Endometrial microvascular endothelial cells (primary cell): ENCODE measurements around the gene LRG1. TPM values are rescaled to one million over a fixed set of nuclear protein-coding genes. Genes with fewer than 3 reads are reported as not detected.
"Not testable (repeated sequence)": the region's sequence is repeated elsewhere in the genome, so short reads cannot be mapped to it uniquely, and the experiment has no call there.

Experiments
- in situ Hi-C: cut with HindIII; loops from 2 replicates; pipeline ENCODE4 v1.10.0; 2017; ENCODE audit warnings: low sequenced_read_pairs, low pct_unique_long_range_greater_than_20kb; ENCODE audit errors: inconsistent ontology term
- total RNA-seq: library from RNA; depleted of rRNA; stranded (reverse); fragments of >200 nt; gene quantifications from one replicate; pipeline ENCODE4 v1.2.3, GENCODE V29; 2015; ENCODE audit errors: inconsistent ontology term

The LRG1 gene
- total RNA-seq, 1 donor from 2014 or later: 0.28 TPM

DNA sequence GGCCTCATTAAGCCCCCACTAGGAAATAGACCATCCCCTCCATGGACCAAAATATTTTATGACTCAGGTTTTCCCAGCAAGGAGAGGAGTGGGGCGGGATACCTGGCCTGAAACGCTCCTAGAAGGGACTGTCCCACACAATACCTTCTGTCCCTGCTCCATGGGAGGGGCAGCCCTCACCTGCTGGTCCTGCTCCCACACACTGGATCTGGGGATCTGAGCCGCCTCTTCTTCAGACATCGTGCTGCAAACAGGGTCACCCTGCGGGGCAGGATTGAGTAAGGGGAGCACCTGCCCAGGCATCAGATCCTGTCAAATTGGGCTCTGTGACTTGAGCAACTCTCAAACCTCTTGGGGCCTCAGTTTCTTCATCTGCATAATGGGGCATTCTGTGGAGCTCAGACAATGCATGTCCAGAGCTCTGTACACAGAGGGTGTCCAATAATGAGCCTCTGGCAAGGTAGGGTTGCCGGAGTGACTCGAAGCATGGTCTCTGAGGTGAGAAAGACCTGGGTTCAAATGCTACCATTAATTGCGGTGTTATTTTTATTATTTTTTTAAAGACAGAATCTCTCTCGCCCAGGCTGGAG lies 5.9 kb downstream of the LRG1 start:
- in situ Hi-C loops: no loop called here

DNA sequence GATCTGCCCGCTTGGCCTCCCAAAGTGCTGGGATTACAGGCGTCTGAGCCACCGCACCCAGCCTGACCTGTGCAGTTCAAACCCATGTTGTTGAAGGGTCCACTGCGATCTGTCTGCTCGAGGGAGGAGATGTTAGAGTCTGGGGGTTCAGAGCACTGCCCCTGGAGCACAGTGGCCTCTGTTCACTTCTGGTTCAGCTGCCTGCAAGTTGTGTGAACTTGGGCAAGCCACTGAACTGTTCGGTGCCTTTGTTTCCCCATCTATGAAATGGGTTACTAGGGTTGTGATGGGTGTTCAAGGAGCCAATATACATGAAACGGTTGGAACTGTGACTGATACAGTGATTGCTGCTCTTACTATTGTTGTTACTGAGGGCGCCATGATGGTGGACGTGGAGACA lies 6.5 kb downstream of the LRG1 start:
- in situ Hi-C loops: no loop called here

- in situ Hi-C loops: no loop called here
Measured at GRCh38 chr19:4531562-4532165, 8.2 kb downstream of the LRG1 start.

GRCh38 chr19:4529924-4530522 lies 9.8 kb downstream of the LRG1 start:
- in situ Hi-C loops: no loop called here

DNA sequence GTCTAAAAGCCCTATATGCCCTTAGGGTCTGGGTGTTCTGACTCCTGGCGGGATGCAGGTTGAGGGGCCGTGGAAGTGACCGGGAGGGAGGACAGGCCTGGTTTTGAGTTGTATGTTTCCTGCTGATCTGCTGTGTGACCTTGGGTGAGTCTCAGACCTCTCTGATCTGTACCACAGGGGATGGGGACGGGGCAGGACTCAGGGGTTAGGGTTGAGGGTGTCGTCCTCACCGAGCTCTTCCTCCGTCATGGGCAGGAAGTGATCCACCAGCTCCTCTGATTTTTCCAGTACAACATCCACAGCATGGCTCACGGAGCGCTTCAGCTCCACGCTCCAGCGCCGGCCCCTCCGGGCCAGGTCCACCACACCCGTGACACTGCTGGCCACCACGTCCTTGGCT lies 11.0 kb downstream of the LRG1 start:
- in situ Hi-C loops: no loop called here

- in situ Hi-C loops: not testable (repeated sequence)
Measured at GRCh38 chr19:4527377-4527776, 12.5 kb downstream of the LRG1 start.

DNA sequence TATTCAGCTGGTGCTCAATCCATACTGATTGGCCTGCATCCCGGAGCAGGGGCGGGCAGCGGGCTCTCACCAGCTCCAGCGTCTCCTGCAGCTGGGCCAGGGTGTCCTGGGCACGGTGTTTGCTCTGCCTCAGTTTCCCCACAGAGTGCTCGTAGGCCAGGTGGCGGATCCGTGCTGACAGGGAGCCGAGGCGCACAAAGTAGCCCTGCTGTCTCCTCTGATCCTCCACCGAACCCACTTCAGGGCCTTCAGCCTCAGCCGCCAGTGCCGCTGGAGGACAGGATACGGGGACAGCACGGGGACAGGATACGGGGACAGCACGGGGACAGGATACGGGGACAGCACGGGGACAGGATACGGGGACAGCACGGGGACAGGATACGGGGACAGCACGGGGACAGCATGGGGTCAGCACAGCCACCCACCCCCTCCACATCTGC lies 14.3 kb downstream of the LRG1 start:
- in situ Hi-C loops: no loop called here

- in situ Hi-C loops: no loop called here
Measured at GRCh38 chr19:4524808-4525562, 14.9 kb downstream of the LRG1 start.

DNA sequence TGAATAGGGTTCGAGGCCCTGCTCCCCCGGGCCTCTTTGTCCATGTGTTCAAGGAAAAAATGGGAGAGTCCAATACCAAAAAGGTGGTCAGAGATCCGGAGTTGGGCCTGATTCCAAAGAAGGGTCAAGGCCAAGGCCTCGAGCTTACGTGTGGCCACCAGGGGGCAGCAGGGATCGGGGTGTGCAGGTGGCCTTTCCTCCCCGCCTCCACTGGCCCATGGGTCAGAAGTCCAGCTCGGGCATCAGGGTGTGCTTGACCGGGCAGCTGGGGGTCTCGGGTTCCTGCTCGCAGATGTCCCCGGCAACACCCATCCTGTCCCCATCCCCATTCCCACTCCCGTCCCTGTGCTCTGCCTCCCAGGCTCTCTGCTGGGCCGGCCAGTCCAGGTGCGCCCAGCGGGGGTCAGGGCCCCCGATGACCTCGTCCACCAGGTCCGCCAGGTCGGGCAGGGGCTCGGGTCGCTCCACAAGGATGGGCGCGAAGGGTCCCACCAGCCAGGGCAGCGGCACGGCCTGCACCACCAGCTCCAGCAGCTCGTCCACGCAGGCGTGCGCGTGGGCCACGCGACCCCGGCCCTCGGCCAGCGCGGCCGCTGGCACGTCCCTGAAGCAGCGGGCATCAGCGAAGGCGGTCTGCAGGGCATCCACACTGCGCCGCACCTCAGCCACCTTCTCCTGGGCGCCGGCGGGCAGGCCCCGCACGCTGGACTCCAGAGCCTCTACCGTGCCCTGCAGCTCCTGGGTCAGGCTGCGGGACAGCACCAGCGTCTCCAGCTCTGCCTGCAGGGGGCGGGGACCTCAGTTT lies 16.3 kb downstream of the LRG1 start:
- in situ Hi-C loops: no loop called here

DNA sequence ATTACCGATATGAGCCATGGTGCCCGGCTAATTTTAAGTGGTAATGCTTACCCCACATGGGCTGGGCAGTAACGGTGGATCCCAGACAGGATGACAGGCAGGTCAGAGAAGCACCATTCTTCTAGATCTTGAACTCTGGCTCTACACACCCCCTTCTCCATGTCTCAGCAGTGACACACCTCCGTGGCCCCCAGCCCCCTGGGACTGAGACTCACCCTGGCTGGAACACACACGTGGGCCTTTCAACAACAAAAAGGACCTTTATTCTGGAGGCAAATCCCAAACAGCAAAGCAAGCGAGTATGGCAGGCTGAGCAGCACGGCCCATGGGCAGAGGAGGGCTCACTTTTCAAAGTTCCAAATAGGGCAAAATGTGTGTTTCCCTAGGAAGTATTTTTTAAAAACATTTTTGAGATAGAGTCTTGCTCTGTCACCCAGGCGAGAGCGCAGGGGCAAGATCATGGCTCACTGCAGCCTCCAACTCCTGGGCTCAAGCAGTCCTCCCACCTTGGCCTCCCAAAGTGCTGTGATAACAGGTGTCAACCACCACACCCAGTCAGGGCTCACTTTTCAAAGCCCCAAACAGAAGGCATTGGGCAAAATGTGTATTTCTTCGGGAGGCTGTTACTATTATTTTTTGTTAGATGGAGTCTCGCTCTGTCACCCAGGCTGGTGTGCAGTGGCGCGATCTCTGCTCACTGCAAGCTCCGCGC lies 17.4 kb downstream of the LRG1 start:
- in situ Hi-C loops: no loop called here

GRCh38 chr19:4521888-4522242 lies 18.0 kb downstream of the LRG1 start:
- in situ Hi-C loops: no loop called here

DNA sequence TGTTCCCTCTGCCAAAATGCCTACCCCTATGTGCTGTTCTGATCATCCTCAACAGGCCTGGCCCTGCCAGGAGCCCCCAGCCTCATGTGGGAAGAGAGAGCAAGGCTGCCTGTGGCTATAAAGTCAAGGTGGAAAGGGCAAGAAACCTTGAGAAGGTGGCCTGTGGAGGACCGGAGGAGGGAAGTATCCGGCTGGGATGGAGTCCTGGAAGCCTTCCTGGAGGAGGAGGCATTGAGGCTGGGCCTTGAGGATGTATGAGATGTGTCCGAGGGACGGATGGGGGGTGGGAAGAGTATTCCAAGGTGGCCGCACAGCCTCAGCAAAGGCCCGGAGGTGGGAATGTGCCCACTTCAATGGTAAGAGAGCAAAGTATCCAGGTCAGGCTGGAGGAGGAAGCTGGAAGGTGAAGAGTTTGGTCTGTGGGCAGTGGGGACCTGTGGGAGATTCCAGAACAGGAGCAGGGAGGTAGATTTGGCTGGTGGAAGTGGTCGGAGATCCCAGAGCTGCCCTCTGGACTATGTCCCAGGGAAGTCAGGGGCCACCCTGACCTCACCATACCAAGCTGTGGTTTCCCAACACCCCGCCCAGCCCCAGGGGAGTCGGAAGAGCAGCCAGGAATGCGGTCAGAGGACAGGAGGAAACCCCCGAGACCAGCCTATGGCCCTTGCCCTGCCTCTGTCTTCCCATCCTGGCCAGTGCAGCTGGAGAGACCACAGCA lies 18.5 kb downstream of the LRG1 start:
- in situ Hi-C loops: no loop called here

DNA sequence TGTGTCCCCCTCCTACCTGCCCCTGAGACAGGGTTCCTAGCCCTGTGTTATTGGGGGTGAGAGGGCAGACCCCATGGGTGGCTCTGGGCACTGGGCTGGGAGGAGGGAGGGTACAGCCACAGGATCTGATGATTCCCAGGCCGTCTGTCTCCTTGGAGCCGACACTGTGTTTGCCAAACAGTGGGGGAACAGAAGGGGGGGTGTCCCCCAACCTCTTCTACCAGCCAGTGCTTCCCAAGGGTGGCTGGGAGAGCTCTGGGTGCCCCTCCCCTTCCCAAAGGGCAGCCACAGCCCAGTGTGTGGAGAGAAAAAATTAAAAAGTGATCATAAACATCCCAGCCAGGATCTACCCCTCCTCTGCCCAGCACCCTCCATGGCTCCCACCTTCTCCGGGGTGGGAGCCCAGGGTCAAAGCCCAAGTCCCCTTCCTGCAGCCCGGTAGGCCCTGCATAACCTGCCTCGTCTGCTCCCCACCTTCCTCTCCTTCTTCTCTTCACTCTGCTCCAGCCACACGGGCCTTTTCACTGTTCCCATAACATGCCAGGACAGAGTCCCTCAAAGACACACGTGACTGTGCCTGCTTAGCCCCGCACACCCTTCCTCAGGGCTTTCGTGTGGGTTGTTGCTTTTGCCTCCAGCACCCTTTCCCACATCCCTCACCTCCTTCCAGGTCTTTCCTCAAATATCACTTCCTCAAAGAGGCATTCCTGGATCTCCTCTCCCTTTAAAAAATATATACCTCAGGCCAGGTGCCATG lies 20.1 kb downstream of the LRG1 start:
- in situ Hi-C loops: no loop called here

GRCh38 chr19:4519172-4519496 lies 20.7 kb downstream of the LRG1 start:
- in situ Hi-C loops: no loop called here

DNA sequence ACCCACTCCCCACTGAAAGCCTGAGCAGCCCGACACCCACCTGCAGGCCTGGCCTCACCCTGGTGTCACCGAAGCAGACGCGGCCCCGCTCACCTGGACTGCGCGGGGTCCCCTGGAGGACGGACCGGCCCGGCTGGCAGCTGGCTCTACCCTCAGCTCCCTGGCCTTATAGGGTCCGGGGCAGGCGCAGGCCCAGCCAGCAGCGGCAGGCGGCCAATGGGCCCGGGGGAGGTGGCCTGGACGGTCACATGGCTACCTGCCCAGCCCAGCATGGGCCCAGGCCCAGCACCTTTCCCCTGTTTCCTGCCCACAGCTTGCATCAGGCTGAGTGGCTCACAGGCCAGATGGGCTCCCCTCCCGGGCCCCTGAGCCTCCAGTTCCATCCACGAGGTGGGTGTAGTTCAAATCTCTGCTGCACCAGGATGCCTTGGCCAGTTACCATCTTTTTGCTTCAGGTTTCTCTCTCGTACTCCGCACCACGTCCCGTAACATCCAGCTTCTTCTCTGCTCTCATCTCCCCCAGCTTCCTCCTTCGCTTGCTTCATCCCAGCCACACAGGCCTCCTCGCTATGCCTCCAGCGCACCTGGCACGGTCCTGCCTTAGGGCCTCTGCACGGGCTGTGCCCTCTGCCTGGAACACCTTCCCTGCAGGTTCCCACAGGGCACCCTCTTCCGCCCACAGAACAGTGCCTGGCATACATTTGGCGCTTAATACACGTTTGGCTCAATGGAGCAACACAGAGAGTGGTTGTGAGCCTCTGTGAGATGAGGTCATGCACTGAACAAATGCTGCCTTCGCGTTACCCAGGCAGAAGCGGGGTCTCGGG lies 21.3 kb downstream of the LRG1 start, which contains the start of gene PLIN4:
TSS of gene PLIN4 (minus strand) at position 142 of the 827 bp plus-strand sequence. CDS start 214 bp downstream, outside the sequence.
- in situ Hi-C loops: no loop called here

DNA sequence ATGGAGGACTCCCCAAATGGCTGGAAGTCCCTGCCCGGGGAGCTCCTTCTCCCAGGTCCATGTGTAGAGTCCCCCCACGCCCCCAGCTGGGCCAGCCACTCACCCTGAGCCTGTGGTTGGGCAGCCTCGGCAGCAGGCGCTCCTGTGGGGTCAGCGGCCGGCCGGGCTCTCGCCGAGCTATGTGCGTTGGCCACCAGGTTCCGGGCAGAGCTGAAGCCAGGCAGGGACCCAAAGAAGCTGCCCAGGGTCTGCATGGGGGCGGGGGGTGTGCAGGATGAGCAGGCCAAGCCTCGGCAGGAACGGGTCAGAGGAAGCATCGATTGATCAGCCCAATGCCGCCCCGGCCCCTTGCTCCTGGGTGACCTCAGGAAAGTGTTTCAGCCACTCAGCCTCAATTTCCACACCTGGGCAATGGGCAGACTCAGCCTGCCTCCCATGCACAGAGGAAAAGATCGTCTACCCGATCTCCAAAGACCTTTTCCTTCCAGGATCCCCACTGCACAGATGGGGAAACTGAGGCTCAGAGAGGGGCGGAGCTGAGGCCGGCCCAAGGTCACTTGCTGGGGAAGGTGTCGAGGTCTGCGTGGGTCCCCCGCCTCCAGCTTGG lies 22.3 kb downstream of the LRG1 start:
- in situ Hi-C loops: no loop called here
